ENCODE data around the gene TTLL4.

The TTLL4 gene

GRCh38 chr2:218792433-218792832, 81.8 kb downstream of the TTLL4 start:
- no peak for DNase-seq

DNA sequence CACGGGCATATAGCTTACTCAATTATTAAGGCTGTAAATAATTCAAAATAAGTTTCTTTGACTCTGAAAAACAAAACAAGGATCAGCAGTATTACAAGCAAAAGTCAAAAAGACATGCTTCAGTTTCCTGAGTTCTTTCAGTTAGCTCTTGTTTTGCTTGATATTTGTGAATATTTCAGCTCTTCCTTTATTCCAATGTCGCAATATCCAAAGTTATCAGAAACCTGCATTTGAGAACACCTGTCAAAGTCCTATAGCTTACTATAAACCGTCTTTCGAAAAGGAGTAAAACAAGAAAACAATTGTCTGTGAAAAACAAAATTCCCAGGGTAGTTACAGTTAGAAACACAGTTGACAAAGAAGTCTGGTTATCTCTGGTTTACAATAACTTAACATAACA, 86.1 kb downstream of the TTLL4 start:
- DNase-seq = no peak

DNA sequence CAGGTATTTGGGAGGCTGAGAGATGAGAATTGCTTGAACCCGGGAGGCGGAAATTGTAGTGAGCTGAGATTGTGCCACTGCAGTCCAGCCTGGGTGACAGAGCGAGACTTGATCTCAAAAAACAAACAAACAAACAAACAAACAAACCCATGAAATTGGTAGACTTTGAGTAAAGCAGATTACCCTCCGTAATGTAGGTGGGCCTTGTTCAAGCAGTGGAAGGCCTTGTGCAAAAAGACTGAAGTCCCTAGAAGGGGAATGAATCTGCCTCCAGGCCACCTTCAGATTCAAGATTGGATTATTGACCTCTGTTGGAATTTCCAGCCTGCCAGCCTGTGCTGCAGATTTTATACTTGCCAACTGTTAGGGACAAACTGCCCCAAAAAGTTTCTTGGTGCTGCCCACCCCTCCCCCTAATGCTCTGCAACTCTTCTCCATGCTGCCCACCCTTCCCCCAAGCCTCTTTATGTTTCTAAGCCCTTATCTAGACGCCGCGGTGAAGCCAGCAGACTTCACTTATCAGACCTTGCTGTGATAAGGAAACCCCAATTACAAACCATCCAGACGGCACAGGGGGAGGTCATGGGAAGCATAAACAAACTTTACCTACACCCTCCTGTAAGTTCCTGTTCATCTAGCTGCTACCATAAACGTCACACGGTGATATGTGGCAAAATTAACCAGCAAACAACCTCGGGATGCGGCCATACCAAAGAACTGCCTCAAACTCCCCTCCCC, 88.3 kb downstream of the TTLL4 start:
- no peak for DNase-seq

GRCh38 chr2:218799990-218800389, 89.4 kb downstream of the TTLL4 start:
- no peak for DNase-seq

DNA sequence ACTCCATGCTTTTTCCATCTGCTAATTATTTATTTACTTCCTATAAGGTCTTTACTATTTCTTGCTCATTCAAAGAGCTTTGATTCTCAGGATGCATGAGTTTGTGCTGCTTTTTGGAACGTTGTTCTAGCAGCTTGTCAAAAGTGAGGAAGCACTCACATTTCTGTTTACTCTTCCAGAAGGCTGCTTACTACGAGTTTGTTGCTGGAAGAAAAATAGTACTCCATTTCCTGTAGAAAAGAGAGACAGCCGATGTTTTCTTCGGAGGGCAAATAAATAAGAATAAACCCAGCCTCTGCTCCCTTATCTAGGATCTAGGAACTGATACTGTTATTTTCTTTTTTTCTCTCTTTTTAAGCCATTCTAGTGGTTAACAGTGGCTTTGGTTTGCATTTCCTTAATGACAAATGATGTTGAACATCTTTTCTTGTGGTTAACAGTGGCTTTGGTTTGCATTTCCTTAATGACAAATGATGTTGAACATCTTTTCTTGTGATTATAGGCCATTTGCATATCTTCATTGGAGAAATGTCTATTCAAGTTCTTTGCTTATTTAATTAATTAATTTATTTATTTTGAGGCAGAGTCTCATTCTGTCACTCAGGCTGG, 91.9 kb downstream of the TTLL4 start:
- no peak for DNase-seq

DNA sequence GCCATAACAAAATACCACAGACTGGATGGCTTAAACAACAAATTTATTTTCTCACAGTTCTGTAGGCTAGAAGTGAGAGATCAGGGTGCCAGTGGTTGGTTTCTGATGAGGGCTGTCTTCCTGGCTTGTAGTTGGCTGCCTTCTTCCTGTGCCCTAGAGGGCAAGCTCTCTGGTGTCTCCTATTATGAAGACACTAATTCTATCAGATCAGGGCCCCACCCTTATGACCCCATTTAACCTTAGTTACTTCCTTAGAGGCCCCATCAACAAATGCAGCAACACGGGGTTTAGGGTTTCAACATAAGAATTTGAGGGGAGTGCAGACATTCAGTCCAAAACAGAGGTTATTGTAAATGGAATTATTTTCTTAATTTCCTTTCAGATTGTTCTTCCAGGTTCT, 94.2 kb downstream of the TTLL4 start:
- DNase-seq = no peak

Measured in activated CD4-positive, alpha-beta T cell treated with anti-CD3 and anti-CD28 coated beads, Interleukin-2, amount 50 U/mL, for 48 hours (primary cell).